Kidney (tissue), 14 donors: ENCODE measurements around the gene TTC7B. TPM values are rescaled to one million over a fixed set of nuclear protein-coding genes. Genes with fewer than 3 reads are reported as not detected.

ENCODE experiments used
- DNase-seq, 5 donors: peaks; one replicate each; pipeline ENCODE4 v3.0.0-alpha.2; 2013 to 2020
- FAIRE-seq: peaks from 2 replicates; lab custom pipeline; 2012; peaks lifted over from hg19 to GRCh38; lab: Jason Lieb, UNC
- H3K27ac ChIP-seq, 2 donors: one replicate each; pipeline ENCODE4 v1.7.0; 2013; ENCODE audit warnings: low read depth in 2 of 2, low read length in 2 of 2, inconsistent platforms in 1 of 2
- H3K27me3 ChIP-seq: one replicate; pipeline ENCODE4 v1.7.1; 2013; ENCODE audit warnings: low read length, inconsistent platforms; ENCODE audit not compliant: control insufficient read depth, insufficient read depth
- H3K36me3 ChIP-seq, 3 donors: one replicate each; pipeline versions ENCODE4 v1.7.0 to v1.7.1; 2013; ENCODE audit warnings: low read length in 3 of 3, control low read depth in 1 of 3, inconsistent platforms in 1 of 3; ENCODE audit not compliant: insufficient read depth in 3 of 3, control insufficient read depth in 2 of 3
- H3K4me1 ChIP-seq, 3 donors: one replicate each; pipeline versions ENCODE4 v1.7.0 to v1.7.1; 2013; ENCODE audit warnings: low read length in 3 of 3, inconsistent platforms in 1 of 3, low read depth in 1 of 3; ENCODE audit not compliant: control insufficient read depth in 2 of 3, insufficient read depth in 2 of 3
- H3K4me3 ChIP-seq, 3 donors: one replicate each; pipeline versions ENCODE4 v1.7.0 to v1.8.1; 2013; ENCODE audit warnings: low read length in 3 of 3, control low read depth in 1 of 3, inconsistent platforms in 1 of 3
- H3K9ac ChIP-seq, 3 donors: one replicate each; pipeline versions ENCODE4 v1.7.0 to v1.7.1; 2013; ENCODE audit warnings: low read length in 3 of 3, control low read depth in 1 of 3, inconsistent platforms in 1 of 3
- H3K9me3 ChIP-seq, 3 donors: one replicate each; pipeline versions ENCODE4 v1.7.0 to v1.7.1; 2013; ENCODE audit warnings: low read length in 3 of 3, control low read depth in 1 of 3, inconsistent platforms in 1 of 3; ENCODE audit not compliant: control insufficient read depth in 2 of 3, insufficient read depth in 1 of 3
- intact Hi-C: fragments of 100-400 bp; cut with DNase I; formaldehyde crosslinking; loops from one replicate; pipeline ENCODE4 v1.11.1; 2022
- polyA plus RNA-seq: library from polyadenylated mRNA; stranded (reverse); fragments of 350-450 nt; fragmentation: Illumina TruSeq; extraction: RNeasy Lipid Tissue Mini Kit (QIAGEN cat#74804); gene quantifications from one replicate; pipeline ENCODE4 v1.2.3, GENCODE V29; 2014; ENCODE audit warnings: low read depth, low replicate concordance; ENCODE audit not compliant: insufficient read depth
- total RNA-seq: library from RNA; stranded (reverse); fragmentation: NEBNext Ultra II Directional; extraction: Animal tissue kit (Norgen Biotek cat#: 25700); gene quantifications from one replicate; pipeline ENCODE4 v1.2.1, GENCODE V29; 2021
- TF ChIP-seq, protein P1 (sequence below): IDR thresholded peaks from 3 replicates; pipeline ENCODE4 v1.5.1; 2012; ENCODE audit warnings: mild to moderate bottlenecking, moderate library complexity, borderline replicate concordance; ENCODE audit not compliant: insufficient read depth; ENCODE audit errors: extremely low read depth
- donor health status: control.
- donor health status: control.
- donor health status: control.
- donor health status: control.
- donor health status: control.
- donor health status: DM: yes; HTN: yes; CAD: no.
- donor health status: Normal renal cell carcinoma (clear cell type).

TTC7B gene
- total and polyA plus RNA-seq, 2 donors from 2014 or later: 23.4 to 48.3 TPM

DNA sequence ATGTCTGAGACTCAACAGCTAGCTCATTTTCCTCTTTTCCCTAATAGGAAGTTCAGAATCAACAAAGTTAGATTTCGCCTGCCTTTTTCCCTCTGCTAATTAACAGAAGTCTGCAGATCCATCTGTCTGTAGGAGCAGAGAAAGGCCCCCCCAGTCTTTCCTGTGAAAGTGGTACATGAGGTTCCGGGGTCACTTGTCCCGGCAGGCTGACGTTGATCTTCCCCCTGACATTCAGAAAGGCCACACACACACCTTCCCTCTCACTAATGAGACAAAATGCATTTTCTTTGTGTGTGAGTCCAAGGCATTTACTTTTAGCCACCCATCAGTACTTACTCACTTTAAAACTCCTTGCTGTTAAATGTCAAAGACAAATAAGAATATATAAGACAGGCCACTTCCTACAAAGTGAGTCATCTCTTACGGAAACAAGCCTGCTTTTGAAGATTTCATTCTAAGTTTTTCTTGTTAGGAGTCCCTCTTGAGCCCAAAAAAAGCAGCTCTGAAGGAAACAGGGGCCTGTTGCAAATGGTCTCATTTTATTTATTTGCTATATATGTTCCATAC lies 138.7 kb downstream of the TTC7B start:
- Histone ChIP-seq H3K27me3 (no peaks in the 10 kb centered on the region), H3K4me1 (no peaks in the 10 kb centered on the region), H3K9ac (no peak overlapping the region), H3K9me3 (no peaks in the 10 kb centered on the region), H3K4me3 (no peak overlapping the region), H3K27ac (no peak overlapping the region), H3K36me3 (peaks cover 2 to 16% (median 7%) of the 10 kb centered on the region in 3 donors)
- intact Hi-C loops: no loop called here
- DNase-seq (no peak), FAIRE-seq (no peak)
- TF ChIP-seq, protein P1, sequence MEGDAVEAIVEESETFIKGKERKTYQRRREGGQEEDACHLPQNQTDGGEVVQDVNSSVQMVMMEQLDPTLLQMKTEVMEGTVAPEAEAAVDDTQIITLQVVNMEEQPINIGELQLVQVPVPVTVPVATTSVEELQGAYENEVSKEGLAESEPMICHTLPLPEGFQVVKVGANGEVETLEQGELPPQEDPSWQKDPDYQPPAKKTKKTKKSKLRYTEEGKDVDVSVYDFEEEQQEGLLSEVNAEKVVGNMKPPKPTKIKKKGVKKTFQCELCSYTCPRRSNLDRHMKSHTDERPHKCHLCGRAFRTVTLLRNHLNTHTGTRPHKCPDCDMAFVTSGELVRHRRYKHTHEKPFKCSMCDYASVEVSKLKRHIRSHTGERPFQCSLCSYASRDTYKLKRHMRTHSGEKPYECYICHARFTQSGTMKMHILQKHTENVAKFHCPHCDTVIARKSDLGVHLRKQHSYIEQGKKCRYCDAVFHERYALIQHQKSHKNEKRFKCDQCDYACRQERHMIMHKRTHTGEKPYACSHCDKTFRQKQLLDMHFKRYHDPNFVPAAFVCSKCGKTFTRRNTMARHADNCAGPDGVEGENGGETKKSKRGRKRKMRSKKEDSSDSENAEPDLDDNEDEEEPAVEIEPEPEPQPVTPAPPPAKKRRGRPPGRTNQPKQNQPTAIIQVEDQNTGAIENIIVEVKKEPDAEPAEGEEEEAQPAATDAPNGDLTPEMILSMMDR: no peak

DNA sequence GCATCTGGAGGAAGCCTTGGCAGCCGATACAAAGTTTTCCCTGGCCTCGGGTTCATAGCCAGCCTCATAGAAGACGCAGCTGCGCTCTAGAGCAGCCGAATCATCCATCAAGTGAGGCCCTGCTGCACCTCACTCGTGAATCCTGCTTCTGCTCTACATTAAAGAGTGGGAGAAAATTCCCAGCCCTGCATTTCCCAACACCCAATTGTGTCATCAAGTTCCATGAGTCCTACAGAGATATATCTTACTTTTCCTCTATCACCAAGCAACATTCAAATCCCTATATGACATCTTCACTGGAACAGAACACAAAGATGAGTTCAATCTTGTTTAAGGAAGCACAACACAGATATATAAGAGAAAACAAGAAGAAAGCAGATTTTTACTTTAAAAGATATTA lies 139.3 kb downstream of the TTC7B start:
- intact Hi-C loops: no loop called here
- Histone ChIP-seq H3K27me3 (no peaks in the 10 kb centered on the region), H3K9ac (no peak overlapping the region)

DNA sequence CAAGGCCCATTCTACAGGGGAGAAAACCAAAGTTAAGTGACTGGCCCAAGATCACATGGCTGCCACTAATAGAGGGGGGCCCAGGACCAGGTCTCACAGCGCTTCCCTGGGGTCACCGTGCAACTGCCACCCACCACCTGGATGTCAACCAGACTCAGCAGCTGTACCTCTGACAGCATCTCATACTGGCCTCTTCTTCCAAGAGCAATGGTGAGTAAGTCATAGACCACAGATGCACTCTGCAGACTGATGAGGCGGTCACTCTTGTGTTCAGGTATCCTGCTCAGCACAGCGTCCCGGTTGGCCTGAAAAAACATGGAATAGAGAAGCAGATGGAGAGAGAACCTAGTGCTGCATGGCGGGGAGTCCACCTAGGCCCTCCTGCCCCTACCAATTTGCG lies 139.9 kb downstream of the TTC7B start:
- Histone ChIP-seq H3K36me3 (peaks cover 2 to 16% (median 7%) of the 10 kb centered on the region in 3 donors), H3K27ac (no peak overlapping the region), H3K27me3 (no peaks in the 10 kb centered on the region), H3K4me1 (peaks cover 0 to 3% (median 0%) of the 10 kb centered on the region in 3 donors), H3K9me3 (no peaks in the 10 kb centered on the region), H3K4me3 (no peak overlapping the region), H3K9ac (no peak overlapping the region)
- intact Hi-C loops: no loop called here
- FAIRE-seq (no peak), DNase-seq (no peak)
- TF ChIP-seq, protein P1: no peak

More for the DNA sequence above, 139.3 kb downstream of the TTC7B start:
- no peak overlapping the region for H3K4me3 ChIP-seq
- H3K4me1 ChIP-seq: peaks cover 0 to 1% (median 0%) of the 10 kb centered on the region in 3 donors
- no peak for DNase-seq
- FAIRE-seq: no peak
- peaks cover 2 to 16% (median 7%) of the 10 kb centered on the region in 3 donors for H3K36me3 ChIP-seq
- H3K9me3 ChIP-seq: no peaks in the 10 kb centered on the region
- TF ChIP-seq, protein P1: no peak
- H3K27ac ChIP-seq: no peak overlapping the region
